ENCODE measurements around the gene APOL4.
"Not testable (repeated sequence)": the region's sequence is repeated elsewhere in the genome, so short reads cannot be mapped to it uniquely, and the experiment has no call there.

Gene APOL4

GRCh38 chr22:36153501-36154422 is 47.8 kb downstream of the APOL4 start:
- no peak for DNase-seq (ENCODE audit: low spot score)

GRCh38 chr22:36152821-36153220 is 48.8 kb downstream of the APOL4 start:
- DNase-seq (ENCODE audit: low spot score): not testable (repeated sequence)

- no peak for DNase-seq (ENCODE audit: low spot score)
Measured at GRCh38 chr22:36152088-36152487, 49.5 kb downstream of the APOL4 start.

DNA sequence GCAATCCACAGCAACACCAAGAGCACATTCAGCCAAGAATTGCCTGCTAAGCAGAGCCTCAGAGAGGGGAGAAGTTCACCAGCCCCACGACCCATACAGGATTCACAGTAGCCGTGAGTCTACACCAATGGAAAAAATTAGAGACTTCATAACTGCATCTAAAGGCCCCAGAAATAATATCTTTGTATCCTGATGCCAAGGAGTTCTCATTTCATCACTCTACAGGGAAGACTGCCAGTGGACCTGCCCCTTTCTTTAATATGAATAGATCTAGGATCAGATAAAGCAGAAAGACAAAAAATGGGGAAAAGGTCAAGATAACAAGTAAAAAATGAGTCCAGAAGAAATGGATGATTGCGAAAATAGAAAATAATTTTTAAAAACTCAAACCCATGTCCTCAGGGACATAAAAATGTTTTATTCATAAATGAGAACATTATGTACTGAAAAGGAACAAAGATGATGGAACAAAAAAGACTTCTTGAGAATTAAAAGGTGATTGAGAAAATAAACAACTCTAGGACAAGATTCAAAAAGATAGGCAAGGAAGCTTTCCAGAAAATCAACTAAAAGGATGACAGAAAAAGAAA is 50.5 kb downstream of the APOL4 start:
- no peak for DNase-seq (ENCODE audit: low spot score)

- no peak for DNase-seq (ENCODE audit: low spot score)
Measured at GRCh38 chr22:36149441-36149840, 52.2 kb downstream of the APOL4 start.

GRCh38 chr22:36148411-36148810 is 53.2 kb downstream of the APOL4 start:
- DNase-seq (ENCODE audit: low spot score): no peak

DNA sequence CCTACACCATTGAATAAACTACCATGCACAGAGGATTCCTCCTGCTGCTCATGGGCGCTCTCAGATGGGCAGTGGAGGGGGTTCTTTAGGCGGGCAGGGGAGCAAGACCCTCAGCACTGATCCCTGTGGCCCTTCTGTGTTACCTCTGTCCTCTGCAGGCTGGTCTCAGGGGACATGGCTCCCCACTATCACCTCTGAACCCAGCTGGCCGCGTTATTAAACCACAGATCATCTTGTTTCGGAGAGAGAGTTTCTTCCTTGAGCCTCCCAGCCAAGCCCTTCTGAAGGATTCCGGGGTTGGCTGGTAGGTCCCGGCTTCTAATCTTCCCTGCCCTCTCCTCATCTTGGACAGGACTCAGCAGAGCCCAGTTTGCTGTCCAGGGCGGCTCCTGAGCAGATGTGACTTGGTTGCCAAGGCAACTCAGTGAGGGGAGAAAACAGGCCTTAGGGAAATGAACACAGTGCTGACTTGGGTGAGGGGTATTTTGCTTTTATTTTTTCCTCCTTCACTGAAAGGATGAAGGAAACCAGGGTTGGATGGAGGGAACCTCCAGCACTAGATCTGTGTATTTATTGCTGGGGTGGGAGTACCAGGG is 54.3 kb downstream of the APOL4 start:
- no peak for DNase-seq (ENCODE audit: low spot score)

DNA sequence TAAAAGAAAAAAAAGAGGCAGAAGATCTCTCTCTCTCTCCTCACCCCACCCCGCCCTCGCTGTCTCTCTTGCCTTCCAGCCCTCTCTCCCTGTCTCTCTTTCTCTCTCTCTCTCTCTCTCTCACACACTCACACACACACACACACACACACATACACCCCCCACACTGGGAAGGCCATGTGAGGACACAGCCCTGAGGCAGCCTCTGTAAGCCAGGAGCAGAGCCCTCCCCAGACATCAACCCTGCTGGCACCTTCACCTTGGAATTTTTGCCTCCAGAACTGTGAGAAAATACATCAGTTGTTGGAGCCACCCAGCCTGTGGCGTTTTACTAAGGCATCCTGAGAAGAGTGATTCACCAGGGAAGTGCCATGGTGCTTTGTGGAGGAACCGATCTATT is 55.7 kb downstream of the APOL4 start:
- DNase-seq (ENCODE audit: low spot score): no peak

GRCh38 chr22:36144886-36145541 is 56.6 kb downstream of the APOL4 start:
- DNase-seq (ENCODE audit: low spot score): peak; percentile 79

DNA sequence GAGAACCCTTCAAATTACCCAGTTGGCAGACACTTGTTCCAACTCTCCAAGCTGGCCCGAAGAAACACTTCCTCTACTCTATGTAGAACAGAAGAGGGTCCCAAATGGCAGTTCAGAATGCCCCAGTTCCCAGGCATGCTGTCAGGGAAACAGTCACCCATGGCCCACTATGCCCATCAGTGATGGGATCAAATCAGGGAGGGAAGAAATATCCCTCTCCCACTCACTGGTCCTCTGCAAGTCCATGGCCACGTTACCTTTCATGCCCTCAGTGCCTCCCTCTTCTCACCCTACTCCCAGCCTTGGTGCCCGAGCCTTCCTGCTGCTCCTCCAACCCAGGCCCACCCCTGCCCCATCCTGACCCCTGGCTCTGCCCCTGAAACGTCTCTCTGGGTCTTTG is 57.7 kb downstream of the APOL4 start:
- DNase-seq (ENCODE audit: low spot score): no peak

- no peak for DNase-seq (ENCODE audit: low spot score)
Measured at GRCh38 chr22:36143066-36143815, 58.4 kb downstream of the APOL4 start.

- no peak for DNase-seq (ENCODE audit: low spot score)
Measured at GRCh38 chr22:36141481-36141880, 60.1 kb downstream of the APOL4 start.

Measured in kidney tubule cell (primary cell).